Neural cell (in vitro differentiated cells): ENCODE results near the gene EPHB3. TPM values are rescaled to one million over a fixed set of nuclear protein-coding genes. Genes with fewer than 3 reads are reported as not detected.

Experiments used
- H2AFZ ChIP-seq: fragments of 200-600, 300-800 bp; sonication (generic), shearing (Covaris generic); 2 replicates; pipeline ENCODE4 v1.6.0; 2014; ENCODE audit warnings: low read depth, mild to moderate bottlenecking, antibody characterized with exemption, low read length, moderate library complexity
- H3F3A ChIP-seq: fragments of 200-600 bp; shearing (Covaris generic); 2 replicates; pipeline ENCODE4 v1.6.1; 2016; ENCODE audit warnings: mild to moderate bottlenecking, moderate library complexity, mixed read lengths, antibody characterized with exemption, low read length; ENCODE audit not compliant: insufficient read depth, poor library complexity, severe bottlenecking
- H3K27ac ChIP-seq: fragments of 200-600, 300-800 bp; sonication (generic), shearing (Covaris generic); 2 replicates; pipeline ENCODE4 v1.5.1; 2014; ENCODE audit warnings: mild to moderate bottlenecking, low read length, moderate library complexity
- H3K27me3 ChIP-seq: fragments of 300-800, 200-600 bp; sonication (generic), shearing (Covaris generic); 2 replicates; pipeline ENCODE4 v1.6.0; 2014; ENCODE audit warnings: mild to moderate bottlenecking, low read depth, low read length, moderate library complexity; ENCODE audit not compliant: insufficient read depth
- H3K36me3 ChIP-seq: fragments of 300-800, 200-600 bp; sonication (generic), shearing (Covaris generic); 2 replicates; pipeline ENCODE4 v1.5.1; 2014; ENCODE audit warnings: mild to moderate bottlenecking, antibody characterized with exemption, low read length, moderate library complexity; ENCODE audit not compliant: insufficient read depth
- H3K4me2 ChIP-seq: fragments of 300-800, 200-600 bp; sonication (generic), shearing (Covaris generic); 2 replicates; pipeline ENCODE4 v1.6.0; 2014; ENCODE audit warnings: mild to moderate bottlenecking, low read length
- H3K4me3 ChIP-seq: fragments of 300-800, 200-600 bp; sonication (generic), shearing (Covaris generic); 2 replicates; pipeline ENCODE4 v1.5.1; 2014; ENCODE audit warnings: mild to moderate bottlenecking, low read length, moderate library complexity
- H3K79me2 ChIP-seq: fragments of 200-600 bp; shearing (Covaris generic); replicated peaks from 2 replicates; pipeline ENCODE4 v1.6.0; 2014; ENCODE audit warnings: mild to moderate bottlenecking, low read length, moderate library complexity; ENCODE audit not compliant: insufficient read depth
- H3K9ac ChIP-seq: fragments of 300-800, 200-600 bp; sonication (generic), shearing (Covaris generic); 2 replicates; pipeline ENCODE4 v1.6.1; 2016; ENCODE audit warnings: mild to moderate bottlenecking, low read length, mixed read lengths
- H3K9me2 ChIP-seq: fragments of 200-600 bp; shearing (Covaris generic); 2 replicates; pipeline ENCODE4 v1.6.1; 2016; ENCODE audit warnings: mild to moderate bottlenecking, low read length, mixed read lengths; ENCODE audit not compliant: insufficient read depth
- H3K9me3 ChIP-seq: fragments of 200-600, 300-800 bp; sonication (generic), shearing (Covaris generic); 2 replicates; pipeline ENCODE4 v1.6.1; 2016; ENCODE audit warnings: mild to moderate bottlenecking, mixed run types, low read length, moderate library complexity, mixed read lengths
- H4K20me1 ChIP-seq: fragments of 200-600 bp; shearing (Covaris generic); 2 replicates; pipeline ENCODE4 v1.6.1; 2016; ENCODE audit warnings: mild to moderate bottlenecking, mixed run types; ENCODE audit not compliant: insufficient read depth
- CTCF ChIP-seq: fragments of 450-650 bp; IDR thresholded peaks from 2 replicates; pipeline ENCODE4 v1.5.1; 2014; ENCODE audit warnings: antibody characterized with exemption, mild to moderate bottlenecking, moderate library complexity; ENCODE audit not compliant: poor library complexity, severe bottlenecking
- EP300 ChIP-seq: fragments of 450-650 bp; conservative IDR thresholded peaks from 2 replicates; pipeline ENCODE4 v1.6.1; 2014; ENCODE audit warnings: antibody characterized with exemption, mild to moderate bottlenecking, moderate library complexity; ENCODE audit not compliant: poor library complexity, severe bottlenecking
- EZH2 ChIP-seq: fragments of 200-600, 300-800 bp; shearing (Covaris generic), sonication (generic); IDR thresholded peaks from 2 replicates; pipeline ENCODE4 v1.6.1; 2014; ENCODE audit warnings: antibody characterized with exemption, low read length, borderline replicate concordance, mild to moderate bottlenecking; ENCODE audit not compliant: insufficient read depth, poor library complexity, severe bottlenecking
- MXI1 ChIP-seq: fragments of 450-650 bp; conservative IDR thresholded peaks from 2 replicates; pipeline ENCODE4 v1.6.1; 2014; ENCODE audit warnings: antibody characterized with exemption, mild to moderate bottlenecking; ENCODE audit not compliant: poor library complexity, severe bottlenecking
- RAD21 ChIP-seq: fragments of 450-650 bp; conservative IDR thresholded peaks from 2 replicates; pipeline ENCODE4 v1.6.1; 2014; ENCODE audit warnings: antibody characterized with exemption, mild to moderate bottlenecking, moderate library complexity
- REST ChIP-seq: IDR thresholded peaks from 2 replicates; pipeline ENCODE4 v1.6.1; 2012; ENCODE audit warnings: borderline replicate concordance
- SMC3 ChIP-seq: fragments of 450-650 bp; conservative IDR thresholded peaks from 2 replicates; pipeline ENCODE4 v1.6.1; 2014; ENCODE audit warnings: antibody characterized with exemption, mild to moderate bottlenecking, moderate library complexity; ENCODE audit not compliant: poor library complexity
- TAF1 ChIP-seq: IDR thresholded peaks from 2 replicates; pipeline ENCODE4 v1.6.1; 2012; ENCODE audit warnings: low read depth
- polyA plus RNA-seq: library from polyadenylated mRNA; depleted of rRNA; stranded (reverse); fragments of >200 nt; gene quantifications from 2 replicates; pipeline ENCODE4 v1.2.3, GENCODE V29; 2014

EPHB3 gene
- polyA plus RNA-seq, 1 donor from 2014 or later, result 4.3 TPM

GRCh38 chr3:184602372-184603150 lies 41.0 kb downstream of the EPHB3 start:
- H3K36me3 ChIP-seq, result no peaks in the 10 kb centered on the region
- H3K9me3 ChIP-seq, result no peaks in the 10 kb centered on the region
- no peak overlapping the region for H3K27ac ChIP-seq
- H3K4me3 ChIP-seq, result peak overlapping the region; percentile 34
- no peaks in the 10 kb centered on the region for H3K79me2 ChIP-seq
- no peaks in the 10 kb centered on the region for H3K9me2 ChIP-seq
- no peaks in the 10 kb centered on the region for H3F3A ChIP-seq
- no peak for TF ChIP-seq EZH2
- no peak for TF ChIP-seq CTCF
- no peak for TF ChIP-seq TAF1
- TF ChIP-seq SMC3, result no peak
- TF ChIP-seq EP300, result no peak
- no peaks in the 10 kb centered on the region for H4K20me1 ChIP-seq
- H2AFZ ChIP-seq, result no peak overlapping the region
- no peak overlapping the region for H3K4me2 ChIP-seq
- H3K9ac ChIP-seq, result no peak overlapping the region
- H3K27me3 ChIP-seq, result peaks cover 51% of the 10 kb centered on the region

GRCh38 chr3:184603151-184604030 lies 41.8 kb downstream of the EPHB3 start:
- H3K9ac ChIP-seq, result no peak overlapping the region
- no peaks in the 10 kb centered on the region for H3F3A ChIP-seq
- H3K36me3 ChIP-seq, result no peaks in the 10 kb centered on the region
- H4K20me1 ChIP-seq, result no peaks in the 10 kb centered on the region
- H3K27ac ChIP-seq, result no peak overlapping the region
- H3K4me2 ChIP-seq, result no peak overlapping the region
- no peaks in the 10 kb centered on the region for H3K9me3 ChIP-seq
- H3K4me3 ChIP-seq, result peak overlapping the region; percentile 53
- TF ChIP-seq RAD21 (no peak), REST (no peak), EP300 (no peak), MXI1 (no peak), EZH2 (no peak), TAF1 (no peak), CTCF (no peak), SMC3 (no peak)
- H2AFZ ChIP-seq, result no peak overlapping the region
- peaks cover 51% of the 10 kb centered on the region for H3K27me3 ChIP-seq
- no peaks in the 10 kb centered on the region for H3K79me2 ChIP-seq
- H3K9me2 ChIP-seq, result no peaks in the 10 kb centered on the region
